Kidney glomerular epithelial cell (primary cell): Measurements from ENCODE around the gene SLC26A11.
A peak's percentile ranks its signal among the peaks of the same experiment; 100 is the strongest.
"Not testable (repeated sequence)": the region's sequence is repeated elsewhere in the genome, so short reads cannot be mapped to it uniquely, and the experiment has no call there.

Experiments used
- DNase-seq: peaks from one replicate; lab custom pipeline; 2025; lab: John Stamatoyannopoulos, UW

Gene SLC26A11

DNA sequence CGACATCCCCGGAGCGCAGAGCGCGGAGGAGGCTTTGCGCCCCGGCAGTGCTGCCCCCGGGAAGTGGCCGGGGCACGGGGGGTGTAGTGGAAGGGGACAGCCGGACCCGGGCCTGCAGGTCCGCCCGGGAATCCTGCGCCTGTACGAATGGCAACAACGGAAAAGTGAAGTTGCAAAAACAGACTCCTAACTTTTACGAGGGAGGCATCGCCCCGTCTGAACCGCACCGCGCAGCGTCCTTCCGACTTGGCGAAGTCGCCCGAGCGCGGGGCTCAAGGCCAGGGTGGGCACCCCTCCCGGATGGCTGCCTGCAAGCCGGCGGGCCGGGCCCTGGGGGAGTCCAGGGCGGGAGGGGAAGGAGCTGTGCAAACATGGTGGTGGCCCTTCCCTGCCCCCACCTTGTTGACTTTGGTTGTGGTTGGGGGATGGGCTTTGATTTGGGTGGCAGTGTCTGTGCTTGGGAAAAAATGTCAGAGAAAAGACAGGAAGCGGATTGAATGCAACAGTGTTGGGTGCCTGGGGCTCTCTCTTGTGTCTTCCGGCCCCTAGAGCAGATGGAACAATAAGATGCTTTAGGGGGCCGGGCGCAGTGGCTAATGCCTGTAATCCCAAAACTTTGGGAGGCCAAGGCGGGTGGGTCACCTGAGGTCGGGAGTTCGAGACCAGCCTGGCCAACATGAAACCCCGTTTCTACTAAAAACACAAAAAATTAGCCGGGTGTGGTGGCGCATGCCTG, 41.1 kb downstream of the SLC26A11 start:
- no peak for DNase-seq

DNA sequence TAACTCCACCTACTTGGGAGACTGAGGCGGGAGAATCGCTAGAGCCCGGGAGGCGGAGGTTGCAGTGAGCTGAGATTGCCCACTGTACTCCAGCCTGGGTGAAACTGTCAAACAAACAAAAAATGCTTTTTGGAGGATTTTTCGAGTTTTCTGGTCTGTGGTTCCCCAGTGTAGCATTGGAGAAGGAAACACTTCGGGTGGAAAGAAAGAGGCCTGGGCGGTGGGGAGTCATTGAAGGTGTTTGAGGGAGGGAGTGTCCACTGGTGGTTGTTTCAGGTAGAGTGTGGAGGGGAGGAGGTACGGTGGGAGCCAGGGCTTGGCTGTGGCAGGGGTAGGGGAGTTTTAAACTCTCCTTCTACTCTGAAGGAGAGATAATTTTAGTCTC, 41.7 kb downstream of the SLC26A11 start:
- no peak for DNase-seq

DNA sequence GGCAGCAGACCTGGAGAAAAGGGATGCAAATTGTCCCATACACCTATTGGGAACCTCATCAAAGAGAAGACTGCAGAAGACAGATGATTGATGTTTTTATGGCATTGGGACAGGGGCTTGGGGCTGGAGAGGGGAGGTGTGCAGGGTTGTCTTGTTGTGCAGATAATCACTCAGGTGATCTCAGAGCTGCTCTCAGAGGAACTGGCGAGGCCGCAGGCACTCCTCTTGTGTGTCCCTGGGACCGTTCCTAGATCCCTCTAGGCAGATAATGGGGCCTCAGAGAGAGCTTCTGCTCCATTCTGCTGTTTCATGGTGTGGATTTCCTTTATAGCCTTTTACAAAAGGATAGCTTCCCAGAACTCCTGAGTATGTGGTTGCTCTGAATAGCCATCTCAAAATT, 42.1 kb downstream of the SLC26A11 start:
- DNase-seq: no peak

DNA sequence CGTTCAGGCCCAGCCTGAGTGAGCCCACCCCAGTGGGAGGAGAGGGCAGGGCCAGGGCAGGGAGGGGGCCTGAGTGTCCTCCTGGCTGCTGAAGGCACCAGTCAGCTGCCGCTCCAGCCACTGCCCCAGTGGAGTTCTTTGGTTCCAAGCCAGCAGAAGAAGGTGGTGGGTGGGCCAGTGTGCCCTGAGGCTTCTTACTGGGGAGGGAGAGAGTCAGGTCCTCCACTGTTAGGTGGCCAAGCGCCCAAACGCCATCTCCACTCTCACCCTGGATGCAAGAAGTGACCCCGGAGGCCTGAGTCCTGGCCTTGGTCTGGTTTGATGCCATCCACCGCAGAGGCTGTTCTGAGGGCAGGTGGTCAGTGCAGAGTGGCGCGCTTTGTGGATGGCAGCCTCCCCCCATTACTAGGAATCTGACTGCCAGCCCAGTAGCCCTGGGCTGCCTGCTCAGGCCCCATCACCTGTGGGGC, 42.6 kb downstream of the SLC26A11 start:
- DNase-seq: no peak

DNA sequence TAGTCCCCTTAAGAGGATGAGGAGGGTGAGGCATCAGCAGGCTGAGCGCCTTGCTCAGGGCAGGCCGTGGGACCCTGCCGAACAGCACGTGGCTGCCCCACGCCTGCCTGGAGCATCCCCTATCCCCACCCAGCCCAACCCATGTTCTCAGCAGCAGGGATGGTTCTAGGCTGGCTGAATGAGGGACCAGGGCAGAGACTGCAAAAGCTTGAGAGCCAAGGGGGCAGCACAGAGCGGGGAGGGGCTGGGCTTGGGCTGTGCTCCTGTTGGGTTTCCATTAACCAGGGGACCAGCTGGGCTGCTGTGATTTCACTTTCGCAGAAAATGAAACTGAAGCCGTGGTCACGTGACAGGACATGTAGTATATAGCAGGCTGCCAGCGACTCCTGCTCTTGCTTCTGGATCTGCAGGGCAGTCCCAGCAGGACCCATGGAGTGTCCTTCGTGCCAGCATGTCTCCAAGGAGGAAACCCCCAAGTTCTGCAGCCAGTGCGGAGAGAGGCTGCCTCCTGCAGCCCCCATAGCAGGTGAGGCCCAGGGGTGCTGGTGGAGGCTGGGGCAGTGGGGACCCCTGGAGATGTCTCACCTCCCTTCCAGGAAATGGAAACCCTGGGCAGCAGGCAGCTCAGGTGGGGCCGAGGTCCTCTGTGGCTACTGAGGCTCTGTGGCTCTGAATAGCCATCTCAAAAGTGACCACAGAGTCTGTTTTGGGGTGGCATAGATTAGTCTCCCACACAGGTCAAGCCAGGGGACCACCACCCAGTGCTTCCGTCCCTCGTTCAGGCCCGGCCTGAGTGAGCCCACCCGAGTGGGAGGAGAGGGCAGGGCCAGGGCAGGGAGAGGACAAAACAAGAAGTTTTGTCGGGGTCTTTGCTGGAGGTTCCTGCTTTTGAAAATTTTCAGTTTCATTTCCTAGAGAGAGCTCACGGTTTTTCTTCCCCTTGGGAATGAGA, 43.3 kb downstream of the SLC26A11 start:
- peak; percentile 73 for DNase-seq

DNA sequence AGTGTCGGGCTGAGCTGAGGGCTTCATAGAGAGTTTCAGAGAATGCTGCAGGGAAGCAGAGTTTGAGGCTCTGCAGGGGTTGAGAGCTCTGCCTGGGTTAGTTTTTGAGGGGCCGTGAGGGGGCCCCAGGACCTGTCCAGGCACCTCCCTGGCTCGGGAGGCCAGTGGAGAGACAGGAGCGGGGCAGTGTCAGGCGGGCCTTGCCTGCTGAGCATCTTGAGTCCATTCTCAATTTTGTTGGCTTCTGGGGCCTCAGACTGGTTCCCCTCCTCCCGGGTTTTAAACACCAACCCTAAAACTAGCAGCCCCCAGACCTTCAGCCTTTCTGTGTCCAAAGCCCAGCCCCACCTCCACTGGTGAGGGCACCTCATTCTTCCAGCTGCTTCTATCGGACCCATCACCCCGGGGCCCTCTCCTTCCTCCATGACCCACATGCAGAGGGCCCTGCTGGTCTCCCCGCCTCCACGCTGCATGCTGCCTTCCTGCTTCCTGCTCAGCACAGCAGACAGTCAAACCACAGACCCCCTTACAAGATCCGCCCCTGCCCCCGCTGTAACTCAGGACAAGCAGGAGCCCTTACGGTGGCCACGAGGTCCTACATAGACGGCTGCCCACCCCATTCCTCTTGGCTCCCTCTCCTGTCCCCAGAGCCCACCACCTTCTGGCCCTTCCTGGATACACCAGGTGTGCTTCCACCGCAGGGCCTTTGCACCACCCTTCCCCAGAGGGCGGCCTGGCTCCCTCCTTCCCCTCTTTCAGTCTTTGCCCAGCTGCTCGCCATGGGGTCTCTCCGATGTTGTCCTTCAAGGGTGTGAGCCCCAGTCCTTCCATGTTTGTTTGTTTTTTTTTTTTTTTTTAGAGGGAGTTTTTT, 44.2 kb downstream of the SLC26A11 start:
- DNase-seq: no peak

DNA sequence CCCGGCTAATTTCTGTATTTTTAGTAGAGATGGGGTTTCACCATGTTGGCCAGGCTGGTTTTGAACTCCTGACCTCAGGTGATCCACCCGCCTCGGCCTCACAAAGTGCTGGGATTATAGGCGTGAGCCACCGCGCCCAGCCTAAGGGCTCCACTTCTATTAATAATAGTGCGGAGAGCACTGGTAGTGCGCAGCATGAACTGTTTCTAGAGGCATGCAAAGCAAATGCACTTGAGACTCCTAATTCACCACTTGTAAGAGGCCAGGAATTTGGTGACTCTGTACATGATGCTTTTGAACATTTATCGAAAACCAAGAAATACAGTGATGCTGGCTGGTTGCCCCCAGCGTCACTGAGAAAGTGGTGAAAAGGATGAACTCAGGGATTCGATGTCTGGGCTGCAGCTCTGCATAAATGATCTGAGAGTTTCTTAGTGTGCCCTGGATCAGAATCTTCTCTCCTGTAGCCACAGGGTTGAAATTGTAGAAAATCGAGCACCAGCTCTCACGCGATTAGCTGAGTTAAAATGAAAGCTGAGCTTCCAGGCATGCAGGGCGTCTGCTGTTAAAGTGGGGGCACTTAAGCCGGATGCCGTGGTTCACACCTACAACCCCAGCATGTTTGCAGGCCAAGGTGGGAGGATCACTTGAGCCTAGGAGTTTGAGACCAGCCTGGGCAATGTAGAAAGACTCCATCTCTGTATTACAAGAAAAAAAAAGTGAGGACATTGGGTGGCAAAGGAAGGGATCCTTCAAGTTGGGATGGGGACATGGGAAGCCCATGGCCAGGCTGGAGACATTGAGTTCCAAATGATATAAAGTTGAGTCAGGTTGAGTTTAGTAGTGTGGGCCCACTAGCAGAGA, 45.2 kb downstream of the SLC26A11 start:
- DNase-seq: no peak

DNA sequence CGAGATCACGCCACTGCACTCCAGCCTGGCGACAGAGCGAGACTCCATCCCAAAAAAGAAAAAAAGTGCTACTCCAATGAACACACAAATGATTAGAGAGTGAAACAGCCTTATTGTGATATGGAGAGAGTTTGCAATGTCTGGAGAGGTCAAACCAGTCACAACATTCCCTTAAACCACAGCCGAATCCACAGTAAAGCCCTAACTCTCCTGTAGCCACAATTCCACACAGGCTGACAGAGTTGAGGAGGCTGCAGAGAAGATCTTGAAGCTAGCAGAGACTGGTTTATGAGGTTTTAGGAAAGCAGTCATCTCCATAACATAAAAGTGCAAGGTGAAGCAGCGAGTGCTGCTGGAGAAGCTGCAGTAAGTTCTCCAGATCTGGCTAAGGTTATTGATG, 47.2 kb downstream of the SLC26A11 start:
- DNase-seq: no peak

DNA sequence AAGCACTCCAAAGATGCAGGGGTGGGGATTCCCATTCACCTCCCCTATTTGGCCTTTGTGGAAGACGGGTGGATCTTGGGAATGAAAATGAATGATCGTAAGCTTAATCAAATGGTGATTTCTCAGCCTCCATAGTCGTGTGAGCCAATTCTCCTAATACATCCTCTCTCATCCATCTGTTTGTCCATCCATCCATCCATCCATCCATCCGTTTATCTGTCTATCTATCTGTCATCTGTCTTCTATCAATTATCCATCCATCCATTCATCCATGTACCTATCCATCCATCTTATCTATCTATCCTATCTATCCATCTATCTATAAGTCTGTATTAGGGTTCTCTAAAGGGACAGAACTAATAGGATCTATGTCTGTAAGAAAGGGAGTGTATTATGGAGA, 48.2 kb downstream of the SLC26A11 start:
- no peak for DNase-seq

DNA sequence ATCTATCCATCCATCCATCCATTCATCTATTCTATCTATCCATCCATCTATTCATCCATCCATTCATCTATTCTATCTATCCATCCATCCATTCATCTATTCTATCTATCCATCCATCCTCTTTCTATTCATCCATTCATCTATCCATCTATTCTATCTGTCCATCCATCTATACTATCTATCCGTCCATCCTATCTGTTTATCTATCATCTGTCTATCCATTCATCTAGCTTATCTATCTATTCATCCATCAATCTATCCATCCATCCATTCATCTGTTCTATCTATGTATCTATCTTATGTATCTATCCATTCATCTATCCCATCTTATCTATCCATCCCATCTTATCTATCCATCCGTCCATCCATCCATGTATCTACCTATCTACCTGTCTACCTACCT, 49.2 kb downstream of the SLC26A11 start:
- DNase-seq: no peak

DNA sequence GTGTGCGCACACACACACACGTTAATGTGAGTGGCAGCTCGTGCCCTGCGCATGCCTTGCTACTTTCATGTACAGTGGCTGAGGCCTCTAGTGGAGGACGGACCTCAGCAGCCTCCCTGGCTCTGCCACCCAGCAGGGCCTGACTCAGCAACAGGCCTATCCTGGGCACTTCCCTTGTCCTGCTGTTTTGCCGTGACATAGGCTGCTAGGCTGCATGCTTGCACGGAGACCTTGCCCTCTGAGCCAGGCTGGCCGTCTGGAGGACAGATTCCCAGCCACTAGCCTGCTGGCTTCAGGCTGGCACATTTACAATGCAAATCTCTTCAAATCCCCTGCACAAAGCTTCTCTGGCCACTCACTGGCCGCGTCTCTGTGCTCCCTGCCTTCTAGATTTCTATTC, 49.9 kb downstream of the SLC26A11 start:
- DNase-seq: no peak

DNA sequence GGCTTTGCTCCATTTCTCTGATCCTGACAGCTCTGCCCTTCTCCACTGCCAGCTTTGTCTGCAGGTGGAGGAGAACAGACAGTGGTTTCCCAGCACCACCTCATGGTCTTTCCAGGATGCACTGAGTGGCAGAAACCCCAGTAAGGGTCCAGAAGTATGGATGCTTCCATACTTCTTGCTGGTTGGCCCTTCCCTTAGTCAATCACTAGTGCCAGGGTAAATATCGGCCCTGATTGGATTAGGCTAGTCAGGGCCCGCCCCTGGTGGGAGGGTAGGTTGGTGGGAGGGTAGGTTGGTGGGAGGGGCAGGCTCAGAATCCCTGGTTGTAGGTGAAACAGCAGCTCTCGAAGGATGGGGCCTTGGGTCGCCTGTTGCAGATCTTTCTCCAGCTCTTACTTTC, 50.6 kb downstream of the SLC26A11 start:
- no peak for DNase-seq

DNA sequence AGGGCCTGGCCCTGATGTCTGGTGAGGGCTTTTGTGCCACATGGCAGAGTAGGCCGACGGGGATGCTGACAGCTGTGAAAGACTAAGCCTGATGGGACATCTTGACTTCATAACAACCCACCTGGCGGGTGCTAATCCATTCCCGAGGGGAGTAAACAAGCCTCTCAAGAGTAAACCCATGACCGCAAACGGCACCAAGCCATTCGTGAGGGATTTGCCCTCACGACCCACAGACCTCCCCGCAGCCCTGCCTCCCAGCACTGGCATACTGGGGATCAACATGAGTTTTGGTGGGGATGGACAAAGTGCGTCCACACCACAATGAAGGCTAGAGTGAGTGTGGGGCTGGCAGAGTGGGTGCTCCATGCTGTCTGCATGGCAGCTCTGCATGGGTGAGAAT, 52.1 kb downstream of the SLC26A11 start:
- DNase-seq: no peak

DNA sequence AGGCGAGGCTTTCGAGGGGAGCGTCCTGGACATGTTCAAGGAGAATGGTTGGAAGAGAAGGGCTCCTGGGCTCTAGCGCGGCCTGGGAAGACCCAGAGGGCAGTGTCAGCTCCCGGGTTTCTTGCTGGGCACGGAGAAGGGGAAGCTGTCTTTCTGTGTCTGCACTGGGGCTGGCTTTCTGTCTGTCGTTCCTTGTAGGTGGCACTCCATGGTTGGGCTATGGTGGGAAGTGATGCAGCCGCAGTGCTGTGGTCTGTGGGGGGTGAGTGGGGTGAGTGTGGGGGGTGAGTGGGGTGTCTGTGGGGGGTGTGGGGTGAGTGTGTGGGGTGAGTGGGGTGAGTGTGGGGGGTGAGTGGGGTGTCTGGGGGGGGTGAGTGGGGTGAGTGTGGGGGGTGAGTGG, 54.1 kb downstream of the SLC26A11 start:
- DNase-seq: no peak

DNA sequence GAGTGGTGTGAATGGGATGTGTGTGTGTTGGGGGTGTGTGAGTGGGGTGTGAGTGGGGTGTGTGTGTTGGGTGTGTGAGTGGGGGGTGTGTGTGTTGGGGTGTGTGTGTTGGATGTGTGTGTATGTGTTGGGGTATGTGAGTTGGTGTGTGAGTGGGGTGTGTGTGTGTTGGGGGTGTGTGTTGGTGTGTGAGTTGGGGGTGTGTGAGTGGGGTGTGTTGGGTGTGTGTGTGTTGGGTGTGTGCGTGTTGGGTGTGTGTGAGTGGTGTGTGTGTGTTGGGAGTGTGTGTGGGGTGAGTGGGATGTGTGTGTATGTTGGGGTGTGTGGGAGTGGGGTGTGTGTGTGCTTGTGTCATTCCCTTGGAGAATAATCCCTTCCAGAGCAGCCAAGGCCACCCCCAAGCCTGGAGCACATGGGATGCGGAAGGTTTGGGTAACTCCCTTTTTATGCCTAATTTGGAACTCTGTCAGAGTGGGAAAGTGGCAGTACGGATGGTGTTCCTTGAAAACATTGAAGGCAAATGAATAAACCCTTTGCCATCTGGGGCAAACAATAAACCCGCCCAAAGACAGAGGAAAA, 54.7 kb downstream of the SLC26A11 start:
- no peak for DNase-seq

DNA sequence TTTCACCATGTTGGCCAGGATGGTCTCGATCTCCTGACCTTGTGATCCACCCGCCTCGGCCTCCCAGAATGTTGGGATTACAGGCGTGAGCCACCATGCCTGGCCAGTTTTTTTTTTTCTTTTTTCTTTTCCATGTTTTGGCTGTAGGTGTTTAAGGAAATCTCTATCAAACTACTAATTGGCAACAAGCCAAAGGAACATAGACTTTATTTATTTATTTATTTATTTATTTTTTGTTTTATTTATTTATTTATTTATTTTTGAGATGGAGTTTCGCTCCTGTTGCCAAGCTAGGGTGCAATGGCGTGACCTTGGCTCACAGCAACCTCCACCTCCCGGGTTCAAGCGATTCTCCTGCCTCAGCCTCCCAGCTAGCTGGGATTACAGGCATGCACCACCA, 55.6 kb downstream of the SLC26A11 start:
- not testable (repeated sequence) for DNase-seq

DNA sequence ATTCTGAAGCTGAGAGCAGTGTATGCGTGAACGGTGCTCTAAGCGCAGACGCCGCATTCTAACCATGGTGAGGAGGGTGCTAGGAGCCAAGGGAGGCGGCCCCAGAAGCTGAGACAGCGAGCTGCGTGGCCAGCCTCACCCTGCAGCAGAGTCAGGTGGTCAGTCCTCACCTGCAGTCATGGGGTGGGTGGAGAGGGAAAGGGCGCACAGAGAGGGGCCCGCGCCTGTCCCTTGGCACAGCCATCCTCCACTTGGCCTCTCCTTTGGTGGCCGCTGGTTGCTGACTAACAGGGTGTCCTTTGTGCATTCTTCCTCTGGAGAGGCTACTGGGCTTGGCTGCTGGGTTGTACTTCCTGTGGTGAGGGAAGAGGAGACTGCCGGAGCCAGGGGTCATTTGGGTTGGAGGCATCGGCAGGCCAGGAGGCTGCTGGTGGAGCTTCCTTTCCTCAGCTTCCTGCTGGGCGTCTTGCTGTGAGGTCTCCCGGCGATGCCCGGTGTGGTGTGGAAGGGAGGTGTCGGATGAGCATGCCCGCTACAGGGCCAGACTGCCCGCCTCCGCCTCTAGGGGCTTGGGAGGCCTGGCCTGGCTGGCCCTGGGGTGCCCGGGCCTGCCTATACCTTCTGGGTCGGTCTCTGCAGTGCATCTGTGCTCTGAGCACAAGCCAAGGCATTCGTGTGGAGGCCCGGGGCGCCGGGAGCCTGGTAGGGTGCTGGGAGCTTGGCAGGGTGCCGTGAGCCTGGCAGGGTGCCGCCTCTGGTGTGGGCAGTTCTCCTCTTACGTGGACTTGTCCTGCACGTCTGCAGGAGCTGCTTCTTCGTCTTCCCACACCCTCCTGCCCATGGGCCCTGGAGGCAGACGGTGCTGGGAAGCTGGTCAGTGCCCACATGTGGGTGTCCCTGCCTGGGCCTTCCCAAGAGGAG, 57.8 kb downstream of the SLC26A11 start:
- no peak for DNase-seq

DNA sequence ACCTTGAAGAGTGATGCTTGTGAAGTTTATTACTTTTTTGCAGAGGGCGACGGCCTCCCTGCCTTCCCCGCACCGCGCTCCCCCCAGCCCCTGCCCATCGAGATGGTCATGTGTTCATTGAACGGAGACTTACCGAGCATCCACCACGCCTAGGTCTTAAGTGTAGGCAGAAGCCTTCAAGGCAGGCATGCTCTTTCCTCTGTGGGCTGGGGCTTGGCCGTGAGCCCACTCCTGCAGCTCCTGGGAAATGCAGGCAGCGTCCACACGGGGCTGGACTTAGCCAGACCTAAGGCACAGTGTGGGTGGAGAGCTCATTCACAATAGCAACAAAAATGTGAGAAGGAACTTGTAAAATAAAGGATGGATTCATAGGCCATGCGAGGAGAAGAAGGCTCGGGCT, 59.7 kb downstream of the SLC26A11 start:
- DNase-seq: no peak

DNA sequence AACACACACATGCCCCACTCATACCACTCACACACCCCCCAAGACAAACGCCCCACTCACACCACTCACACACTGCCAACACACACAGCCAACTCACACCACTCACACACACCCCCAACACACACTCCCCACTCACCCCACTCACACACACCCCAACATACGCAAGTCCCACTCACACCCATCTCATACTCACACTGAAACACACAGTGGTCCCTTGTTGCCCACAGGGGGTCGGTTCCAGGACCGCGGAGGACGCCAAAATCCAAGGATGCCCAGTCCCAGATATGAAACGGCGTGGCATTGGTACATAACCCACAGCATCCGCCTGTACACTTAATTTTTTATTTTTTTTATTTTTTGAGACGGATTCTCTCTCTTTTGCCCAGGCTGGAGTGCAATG, 61.3 kb downstream of the SLC26A11 start:
- no peak for DNase-seq
